PC-3 (cell line): ENCODE measurements around the gene CHPT1. TPM values are rescaled to one million over a fixed set of nuclear protein-coding genes. Genes with fewer than 3 reads are reported as not detected.

ENCODE experiments used
- ATAC-seq: fragments of 200-7000 bp; cut with Tn5 transposase; 2 replicates; pipeline ENCODE4 v1.9.1; 2020; ENCODE audit warnings: mild to moderate bottlenecking, moderate library complexity
- BruUV-seq: library from RNA; stranded (reverse); fragments of 400-500 nt; replicated peaks from 2 replicates; lab custom pipeline; 2021; lab: Mats Ljungman, UMichigan
- CTCF ChIA-PET: fragments of 300-600 bp; sonication (Branson Sonifier 250); formaldehyde crosslinking; loops from one replicate; lab custom pipeline; 2022; ENCODE audit warnings: antibody characterized with exemption; lab: Charles Lee
- POLR2A ChIA-PET: fragments of 300-600 bp; sonication (Branson Sonifier 250); formaldehyde crosslinking; loops from one replicate; lab custom pipeline; 2022; ENCODE audit warnings: antibody characterized with exemption; ENCODE audit not compliant: unreplicated experiment; lab: Charles Lee
- DNase-seq: peaks from one replicate; pipeline ENCODE4 v3.0.0-alpha.2; 2015
- H2AFZ ChIP-seq: fragments of 300-600 bp; sonication (generic); 2 replicates; pipeline ENCODE4 v1.6.0; 2016; ENCODE audit warnings: antibody characterized with exemption, low read length
- H3F3A ChIP-seq: fragments of 300-600 bp; sonication (generic); one replicate; pipeline ENCODE4 v1.6.0; 2017; ENCODE audit warnings: antibody characterized with exemption, low read length, control low read depth, mild to moderate bottlenecking; ENCODE audit not compliant: unreplicated experiment
- H3K27ac ChIP-seq: fragments of 300-600 bp; sonication (generic); 2 replicates; pipeline ENCODE4 v1.5.1; 2016; ENCODE audit warnings: mild to moderate bottlenecking, low read length
- H3K27me3 ChIP-seq: fragments of 300-600 bp; sonication (generic); 2 replicates; pipeline ENCODE4 v1.6.1; 2016; ENCODE audit warnings: low read length, mixed read lengths
- H3K36me3 ChIP-seq: fragments of 300-600 bp; sonication (generic); 2 replicates; pipeline ENCODE4 v1.6.1; 2016; ENCODE audit warnings: low read depth, mixed run types, low read length, mixed read lengths
- H3K4me1 ChIP-seq: fragments of 300-600 bp; sonication (generic); 2 replicates; pipeline ENCODE4 v1.5.1; 2016; ENCODE audit warnings: low read length; ENCODE audit not compliant: insufficient read depth
- H3K4me2 ChIP-seq: fragments of 300-600 bp; sonication (generic); 2 replicates; pipeline ENCODE4 v1.6.0; 2016; ENCODE audit warnings: low read length
- H3K4me3 ChIP-seq: fragments of 300-600 bp; sonication (generic); 2 replicates; pipeline ENCODE4 v1.5.1; 2016; ENCODE audit warnings: mild to moderate bottlenecking, low read length, mixed read lengths
- H3K79me2 ChIP-seq: fragments of 300-600 bp; sonication (generic); 2 replicates; pipeline ENCODE4 v1.6.1; 2017; ENCODE audit warnings: low read length, mixed read lengths
- H3K9ac ChIP-seq: fragments of 300-600 bp; sonication (generic); 2 replicates; pipeline ENCODE4 v1.6.0; 2016; ENCODE audit warnings: mild to moderate bottlenecking, low read length
- H3K9me2 ChIP-seq: fragments of 300-600 bp; sonication (generic); replicated peaks from 2 replicates; pipeline ENCODE4 v1.6.1; 2016; ENCODE audit warnings: mixed run types, low read length, mixed read lengths
- H3K9me3 ChIP-seq: fragments of 300-600 bp; sonication (generic); 2 replicates; pipeline ENCODE4 v1.6.1; 2016; ENCODE audit warnings: low read length, mixed read lengths
- H4K20me1 ChIP-seq: fragments of 300-600 bp; sonication (generic); 2 replicates; pipeline ENCODE4 v1.6.1; 2016; ENCODE audit warnings: low read length, mixed read lengths
- CTCF ChIP-seq: fragments of 300-600 bp; sonication (generic); conservative IDR thresholded peaks from 2 replicates; pipeline ENCODE4 v1.5.1; 2017; ENCODE audit warnings: antibody characterized with exemption, low read depth, mild to moderate bottlenecking, low read length
- EZH2 ChIP-seq: fragments of 300-600 bp; sonication (generic); IDR thresholded peaks from one replicate; pipeline ENCODE4 v1.6.1; 2017; ENCODE audit warnings: antibody characterized with exemption, mild to moderate bottlenecking, low read length; ENCODE audit not compliant: unreplicated experiment
- EZH2phosphoT487 ChIP-seq: fragments of 300-600 bp; sonication (generic); IDR thresholded peaks from 2 replicates; pipeline ENCODE4 v1.6.1; 2018; ENCODE audit warnings: mild to moderate bottlenecking, antibody characterized with exemption, low read length, borderline replicate concordance
- intact Hi-C: fragments of 100-400 bp; cut with micrococcal nuclease; formaldehyde crosslinking; loops from 2 replicates; pipeline ENCODE4 v1.9.0; 2023
- total RNA-seq: library from RNA; depleted of rRNA; stranded (reverse); fragments of >200 nt; gene quantifications from 2 replicates; pipeline ENCODE4 v1.2.3, GENCODE V29; 2014

CHPT1 gene
- total RNA-seq, 1 experiment from 2014 or later = 55.3 TPM

DNA sequence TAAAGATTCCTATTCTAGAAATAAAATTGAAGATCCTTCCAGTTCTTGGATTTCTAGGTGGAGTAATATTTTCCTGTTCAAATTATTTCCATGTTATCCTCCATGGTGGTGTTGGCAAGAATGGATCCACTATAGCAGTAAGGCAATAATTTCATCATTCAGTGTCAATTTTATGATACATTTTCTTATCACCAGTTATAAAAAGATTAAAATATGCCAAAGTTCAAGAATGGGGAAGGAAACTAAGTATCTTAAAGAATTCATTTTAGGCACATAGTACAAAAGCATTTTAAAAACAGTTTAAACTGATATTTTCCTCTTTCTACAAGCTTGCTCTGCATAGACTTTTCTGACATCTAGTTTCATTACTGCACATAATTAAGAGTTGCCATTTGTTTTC is 22.7 kb downstream of the CHPT1 start:
- H3K27ac ChIP-seq = no peak overlapping the region
- H3K36me3 ChIP-seq = no peaks in the 10 kb centered on the region
- intact Hi-C loops = no loop called here
- no peaks in the 10 kb centered on the region for H3K9me2 ChIP-seq
- ChIA-PET POLR2A (interaction anchor here (0.5 to 0.6 kb wide), 2 partner anchors 72 to 522 kb away, joined by 3 to 13 read pairs; no protein-coding TSS in a partner anchor), CTCF (no interaction called here)
- H3K27me3 ChIP-seq = no peaks in the 10 kb centered on the region
- H3K79me2 ChIP-seq = no peaks in the 10 kb centered on the region
- no peak overlapping the region for H3K4me3 ChIP-seq
- no peak for ATAC-seq
- H2AFZ ChIP-seq = no peak overlapping the region
- H3K4me1 ChIP-seq = peaks cover 15% of the 10 kb centered on the region
- no peak for DNase-seq
- H3K9me3 ChIP-seq = no peaks in the 10 kb centered on the region
- H4K20me1 ChIP-seq = no peaks in the 10 kb centered on the region
- H3F3A ChIP-seq = no peaks in the 10 kb centered on the region
- no TSS peak for BruUV-seq
- no peak overlapping the region for H3K4me2 ChIP-seq
- TF ChIP-seq CTCF (no peak), EZH2 (no peak), EZH2phosphoT487 (no peak)
- no peak overlapping the region for H3K9ac ChIP-seq

DNA sequence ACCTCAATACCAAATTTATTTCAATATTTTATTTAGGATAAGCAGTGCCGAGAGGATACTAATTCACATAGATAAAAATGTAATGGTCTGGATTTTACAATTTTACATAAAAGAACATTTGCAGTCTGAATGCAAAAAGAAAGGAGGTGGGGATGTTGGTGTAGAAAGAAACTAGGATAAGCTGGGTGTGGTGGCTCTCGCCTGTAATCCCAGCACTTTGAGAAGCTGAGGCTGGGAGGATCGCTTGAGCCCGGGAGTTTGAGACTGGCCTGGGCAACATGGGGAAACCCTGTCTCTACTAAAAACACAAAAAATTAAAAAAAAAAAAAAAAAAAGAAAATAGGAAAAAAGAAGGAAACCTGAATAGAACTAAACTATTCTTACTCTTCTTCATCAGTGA is 25.0 kb downstream of the CHPT1 start:
- BruUV-seq = no TSS peak
- no peak overlapping the region for H3K9ac ChIP-seq
- H3K79me2 ChIP-seq = no peaks in the 10 kb centered on the region
- no peak overlapping the region for H3K27ac ChIP-seq
- intact Hi-C loops = no loop called here
- no peaks in the 10 kb centered on the region for H3K36me3 ChIP-seq
- H3K27me3 ChIP-seq = no peaks in the 10 kb centered on the region
- no peaks in the 10 kb centered on the region for H3K9me2 ChIP-seq
- no peaks in the 10 kb centered on the region for H4K20me1 ChIP-seq
- H3K4me3 ChIP-seq = no peak overlapping the region
- ChIA-PET CTCF (no interaction called here), POLR2A (no interaction called here)
- no peak overlapping the region for H3K4me2 ChIP-seq
- peaks cover 22% of the 10 kb centered on the region for H3K4me1 ChIP-seq
- TF ChIP-seq EZH2 = no peak
- ATAC-seq (no peak), DNase-seq (no peak)
- no peaks in the 10 kb centered on the region for H3F3A ChIP-seq
- no peak overlapping the region for H2AFZ ChIP-seq
- H3K9me3 ChIP-seq = no peaks in the 10 kb centered on the region

DNA sequence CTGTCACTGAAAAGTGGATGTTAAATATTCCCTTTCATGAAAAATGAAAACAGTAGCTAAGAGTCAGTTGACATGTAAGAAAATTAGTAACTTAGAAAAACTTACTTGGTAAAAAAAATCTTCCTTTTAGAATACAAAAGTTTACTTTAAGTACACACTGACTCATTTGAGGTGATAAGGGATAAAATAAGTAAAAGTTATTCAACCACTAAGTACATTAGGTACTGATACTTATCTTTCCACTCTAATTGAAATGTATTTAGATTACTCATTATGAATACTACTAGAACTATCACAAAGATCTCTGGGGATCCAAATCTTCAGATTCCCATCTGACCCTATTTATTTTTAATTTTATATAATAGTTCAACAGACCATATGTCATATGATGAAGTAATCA is 29.7 kb downstream of the CHPT1 start:
- TF ChIP-seq EZH2 = no peak
- no peaks in the 10 kb centered on the region for H3K36me3 ChIP-seq
- H3K79me2 ChIP-seq = no peaks in the 10 kb centered on the region
- no peak overlapping the region for H3K4me3 ChIP-seq
- no peaks in the 10 kb centered on the region for H3F3A ChIP-seq
- no peak overlapping the region for H3K4me2 ChIP-seq
- H3K9me2 ChIP-seq = no peaks in the 10 kb centered on the region
- no peak overlapping the region for H2AFZ ChIP-seq
- POLR2A ChIA-PET = no interaction called here
- no TSS peak for BruUV-seq
- H4K20me1 ChIP-seq = no peaks in the 10 kb centered on the region
- H3K9me3 ChIP-seq = no peaks in the 10 kb centered on the region
- H3K27me3 ChIP-seq = no peaks in the 10 kb centered on the region
- peak; percentile 36 for DNase-seq
- H3K4me1 ChIP-seq = peaks cover 7% of the 10 kb centered on the region; the same call in 1 of the 2 replicates
- peak; percentile 92 for ATAC-seq
- H3K27ac ChIP-seq = no peak overlapping the region
- no peak overlapping the region for H3K9ac ChIP-seq
- intact Hi-C loops = no loop called here
- CTCF ChIA-PET = no interaction called here

GRCh38 chr12:101729842-101730241 is 32.4 kb downstream of the CHPT1 start:
- intact Hi-C loops = no loop called here
- no peaks in the 10 kb centered on the region for H3K9me2 ChIP-seq
- H2AFZ ChIP-seq = no peak overlapping the region
- no peaks in the 10 kb centered on the region for H3K36me3 ChIP-seq
- no peak overlapping the region for H3K4me2 ChIP-seq
- CTCF ChIA-PET = interaction anchor here (0.6 kb wide), 1 partner anchor 106 kb away, joined by 3 read pairs; no protein-coding TSS in a partner anchor
- H3K4me3 ChIP-seq = no peak overlapping the region
- no peak for TF ChIP-seq EZH2
- no peak for TF ChIP-seq EZH2phosphoT487
- TF ChIP-seq CTCF = no peak
- no peaks in the 10 kb centered on the region for H3F3A ChIP-seq
- H3K27me3 ChIP-seq = no peaks in the 10 kb centered on the region
- ATAC-seq = no peak
- no peaks in the 10 kb centered on the region for H3K79me2 ChIP-seq
- no TSS peak for BruUV-seq
- H4K20me1 ChIP-seq = no peaks in the 10 kb centered on the region
- no peak overlapping the region for H3K27ac ChIP-seq
- no peak for DNase-seq
- H3K9ac ChIP-seq = no peak overlapping the region
- H3K9me3 ChIP-seq = no peaks in the 10 kb centered on the region
- POLR2A ChIA-PET = no interaction called here
- H3K4me1 ChIP-seq = peaks cover 7% of the 10 kb centered on the region; the same call in 1 of the 2 replicates
